Panc1 (cell line): ENCODE results near the gene ASCL2.

Experiments used
- CTCF ChIP-seq: fragments of 450-650 bp; IDR thresholded peaks from 2 replicates; pipeline ENCODE4 v1.5.1; 2017; ENCODE audit warnings: mild to moderate bottlenecking
- POLR2AphosphoS5 ChIP-seq: IDR thresholded peaks from 2 replicates; pipeline ENCODE4 v1.6.1; 2012; ENCODE audit warnings: mild to moderate bottlenecking, low read depth, low read length, moderate library complexity
- SIN3A ChIP-seq: IDR thresholded peaks from 2 replicates; pipeline ENCODE4 v1.6.1; 2012; ENCODE audit warnings: low read depth, mild to moderate bottlenecking, low read length, moderate library complexity, borderline replicate concordance; ENCODE audit not compliant: insufficient read depth

GRCh38 chr11:2256293-2256913 is 14.0 kb downstream of the ASCL2 start:
- no peak for TF ChIP-seq CTCF
- no peak for TF ChIP-seq POLR2AphosphoS5
- TF ChIP-seq SIN3A, result no peak
